Neural cell (in vitro differentiated cells): ENCODE measurements around the gene DNMBP. TPM values are rescaled to one million over a fixed set of nuclear protein-coding genes. Genes with fewer than 3 reads are reported as not detected.

ENCODE experiments used
- H2AFZ ChIP-seq: fragments of 200-600, 300-800 bp; sonication (generic), shearing (Covaris generic); 2 replicates; pipeline ENCODE4 v1.6.0; 2014; ENCODE audit warnings: low read depth, mild to moderate bottlenecking, antibody characterized with exemption, low read length, moderate library complexity
- H3F3A ChIP-seq: fragments of 200-600 bp; shearing (Covaris generic); 2 replicates; pipeline ENCODE4 v1.6.1; 2016; ENCODE audit warnings: mild to moderate bottlenecking, moderate library complexity, mixed read lengths, antibody characterized with exemption, low read length; ENCODE audit not compliant: insufficient read depth, poor library complexity, severe bottlenecking
- H3K27ac ChIP-seq: fragments of 200-600, 300-800 bp; sonication (generic), shearing (Covaris generic); 2 replicates; pipeline ENCODE4 v1.5.1; 2014; ENCODE audit warnings: mild to moderate bottlenecking, low read length, moderate library complexity
- H3K27me3 ChIP-seq: fragments of 300-800, 200-600 bp; sonication (generic), shearing (Covaris generic); 2 replicates; pipeline ENCODE4 v1.6.0; 2014; ENCODE audit warnings: mild to moderate bottlenecking, low read depth, low read length, moderate library complexity; ENCODE audit not compliant: insufficient read depth
- H3K36me3 ChIP-seq: fragments of 300-800, 200-600 bp; sonication (generic), shearing (Covaris generic); 2 replicates; pipeline ENCODE4 v1.5.1; 2014; ENCODE audit warnings: mild to moderate bottlenecking, antibody characterized with exemption, low read length, moderate library complexity; ENCODE audit not compliant: insufficient read depth
- H3K4me2 ChIP-seq: fragments of 300-800, 200-600 bp; sonication (generic), shearing (Covaris generic); 2 replicates; pipeline ENCODE4 v1.6.0; 2014; ENCODE audit warnings: mild to moderate bottlenecking, low read length
- H3K4me3 ChIP-seq: fragments of 300-800, 200-600 bp; sonication (generic), shearing (Covaris generic); 2 replicates; pipeline ENCODE4 v1.5.1; 2014; ENCODE audit warnings: mild to moderate bottlenecking, low read length, moderate library complexity
- H3K79me2 ChIP-seq: fragments of 200-600 bp; shearing (Covaris generic); replicated peaks from 2 replicates; pipeline ENCODE4 v1.6.0; 2014; ENCODE audit warnings: mild to moderate bottlenecking, low read length, moderate library complexity; ENCODE audit not compliant: insufficient read depth
- H3K9ac ChIP-seq: fragments of 300-800, 200-600 bp; sonication (generic), shearing (Covaris generic); 2 replicates; pipeline ENCODE4 v1.6.1; 2016; ENCODE audit warnings: mild to moderate bottlenecking, low read length, mixed read lengths
- H3K9me2 ChIP-seq: fragments of 200-600 bp; shearing (Covaris generic); 2 replicates; pipeline ENCODE4 v1.6.1; 2016; ENCODE audit warnings: mild to moderate bottlenecking, low read length, mixed read lengths; ENCODE audit not compliant: insufficient read depth
- H3K9me3 ChIP-seq: fragments of 200-600, 300-800 bp; sonication (generic), shearing (Covaris generic); 2 replicates; pipeline ENCODE4 v1.6.1; 2016; ENCODE audit warnings: mild to moderate bottlenecking, mixed run types, low read length, moderate library complexity, mixed read lengths
- H4K20me1 ChIP-seq: fragments of 200-600 bp; shearing (Covaris generic); 2 replicates; pipeline ENCODE4 v1.6.1; 2016; ENCODE audit warnings: mild to moderate bottlenecking, mixed run types; ENCODE audit not compliant: insufficient read depth
- CTCF ChIP-seq: fragments of 450-650 bp; IDR thresholded peaks from 2 replicates; pipeline ENCODE4 v1.5.1; 2014; ENCODE audit warnings: antibody characterized with exemption, mild to moderate bottlenecking, moderate library complexity; ENCODE audit not compliant: poor library complexity, severe bottlenecking
- EP300 ChIP-seq: fragments of 450-650 bp; conservative IDR thresholded peaks from 2 replicates; pipeline ENCODE4 v1.6.1; 2014; ENCODE audit warnings: antibody characterized with exemption, mild to moderate bottlenecking, moderate library complexity; ENCODE audit not compliant: poor library complexity, severe bottlenecking
- EZH2 ChIP-seq: fragments of 200-600, 300-800 bp; shearing (Covaris generic), sonication (generic); IDR thresholded peaks from 2 replicates; pipeline ENCODE4 v1.6.1; 2014; ENCODE audit warnings: antibody characterized with exemption, low read length, borderline replicate concordance, mild to moderate bottlenecking; ENCODE audit not compliant: insufficient read depth, poor library complexity, severe bottlenecking
- MXI1 ChIP-seq: fragments of 450-650 bp; conservative IDR thresholded peaks from 2 replicates; pipeline ENCODE4 v1.6.1; 2014; ENCODE audit warnings: antibody characterized with exemption, mild to moderate bottlenecking; ENCODE audit not compliant: poor library complexity, severe bottlenecking
- POLR2AphosphoS5 ChIP-seq: IDR thresholded peaks from 2 replicates; pipeline ENCODE4 v1.6.1; 2012
- RAD21 ChIP-seq: fragments of 450-650 bp; conservative IDR thresholded peaks from 2 replicates; pipeline ENCODE4 v1.6.1; 2014; ENCODE audit warnings: antibody characterized with exemption, mild to moderate bottlenecking, moderate library complexity
- REST ChIP-seq: IDR thresholded peaks from 2 replicates; pipeline ENCODE4 v1.6.1; 2012; ENCODE audit warnings: borderline replicate concordance
- SMC3 ChIP-seq: fragments of 450-650 bp; conservative IDR thresholded peaks from 2 replicates; pipeline ENCODE4 v1.6.1; 2014; ENCODE audit warnings: antibody characterized with exemption, mild to moderate bottlenecking, moderate library complexity; ENCODE audit not compliant: poor library complexity
- TAF1 ChIP-seq: IDR thresholded peaks from 2 replicates; pipeline ENCODE4 v1.6.1; 2012; ENCODE audit warnings: low read depth
- polyA plus RNA-seq: library from polyadenylated mRNA; depleted of rRNA; stranded (reverse); fragments of >200 nt; gene quantifications from 2 replicates; pipeline ENCODE4 v1.2.3, GENCODE V29; 2014

The DNMBP gene
- polyA plus RNA-seq, 1 donor from 2014 or later, result 2.3 TPM

GRCh38 chr10:99996671-99997648 is 12.8 kb downstream of the DNMBP start:
- H4K20me1 ChIP-seq, result no peaks in the 10 kb centered on the region
- no peak for TF ChIP-seq POLR2AphosphoS5
- no peak for TF ChIP-seq MXI1
- no peak for TF ChIP-seq SMC3
- no peak for TF ChIP-seq EZH2
- TF ChIP-seq REST, result no peak
- TF ChIP-seq RAD21, result no peak
- no peak for TF ChIP-seq TAF1
- TF ChIP-seq CTCF, result no peak
- no peak for TF ChIP-seq EP300
- no peak overlapping the region for H3K27ac ChIP-seq
- no peaks in the 10 kb centered on the region for H3K9me2 ChIP-seq
- no peaks in the 10 kb centered on the region for H3F3A ChIP-seq
- no peak overlapping the region for H2AFZ ChIP-seq
- H3K4me2 ChIP-seq, result no peak overlapping the region
- no peaks in the 10 kb centered on the region for H3K9me3 ChIP-seq
- no peaks in the 10 kb centered on the region for H3K36me3 ChIP-seq
- no peak overlapping the region for H3K4me3 ChIP-seq
- H3K9ac ChIP-seq, result no peak overlapping the region
- no peaks in the 10 kb centered on the region for H3K27me3 ChIP-seq
- H3K79me2 ChIP-seq, result no peaks in the 10 kb centered on the region

- no peaks in the 10 kb centered on the region for H3K36me3 ChIP-seq
- H3K4me2 ChIP-seq, result no peak overlapping the region
- no peak overlapping the region for H2AFZ ChIP-seq
- TF ChIP-seq REST (no peak), RAD21 (no peak), POLR2AphosphoS5 (no peak), SMC3 (no peak), TAF1 (no peak), EZH2 (no peak), EP300 (no peak), CTCF (no peak), MXI1 (no peak)
- no peaks in the 10 kb centered on the region for H4K20me1 ChIP-seq
- no peaks in the 10 kb centered on the region for H3K9me3 ChIP-seq
- no peaks in the 10 kb centered on the region for H3K79me2 ChIP-seq
- no peaks in the 10 kb centered on the region for H3K9me2 ChIP-seq
- no peaks in the 10 kb centered on the region for H3F3A ChIP-seq
- no peak overlapping the region for H3K27ac ChIP-seq
- no peak overlapping the region for H3K9ac ChIP-seq
- H3K27me3 ChIP-seq, result no peaks in the 10 kb centered on the region
- H3K4me3 ChIP-seq, result no peak overlapping the region
These were observed 14.0 kb downstream of the DNMBP start for GRCh38 chr10:99995713-99996112.
